ENCODE measurements around the gene NOC3L.
"Not testable (repeated sequence)": the region's sequence is repeated elsewhere in the genome, so short reads cannot be mapped to it uniquely, and the experiment has no call there.

NOC3L gene

GRCh38 chr10:94358480-94358879 lies 4.3 kb downstream of the NOC3L start:
- no peak for FAIRE-seq

DNA sequence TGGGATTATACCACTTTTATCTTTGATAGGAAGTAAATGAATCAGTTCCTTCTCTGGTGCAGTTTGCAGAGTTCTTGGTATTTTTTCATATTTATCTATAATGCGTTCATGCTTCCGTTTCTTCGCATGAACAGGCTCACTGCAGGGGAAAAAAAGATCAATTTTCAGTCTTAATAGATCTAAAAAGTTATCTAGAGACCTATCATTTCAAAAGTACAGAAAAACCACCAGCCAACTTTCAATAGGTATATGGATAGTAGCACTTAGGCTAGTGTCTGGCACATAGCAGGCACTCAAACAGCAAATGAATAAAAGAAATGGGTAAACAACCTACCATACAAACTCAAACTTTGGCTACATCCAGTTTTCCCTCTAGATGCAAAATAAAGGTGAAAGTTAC lies 5.5 kb downstream of the NOC3L start:
- no peak for FAIRE-seq

- FAIRE-seq, result no peak
Observed at GRCh38 chr10:94355841-94356240, 6.9 kb downstream of the NOC3L start.

GRCh38 chr10:94353336-94353735 lies 9.4 kb downstream of the NOC3L start:
- FAIRE-seq, result no peak

DNA sequence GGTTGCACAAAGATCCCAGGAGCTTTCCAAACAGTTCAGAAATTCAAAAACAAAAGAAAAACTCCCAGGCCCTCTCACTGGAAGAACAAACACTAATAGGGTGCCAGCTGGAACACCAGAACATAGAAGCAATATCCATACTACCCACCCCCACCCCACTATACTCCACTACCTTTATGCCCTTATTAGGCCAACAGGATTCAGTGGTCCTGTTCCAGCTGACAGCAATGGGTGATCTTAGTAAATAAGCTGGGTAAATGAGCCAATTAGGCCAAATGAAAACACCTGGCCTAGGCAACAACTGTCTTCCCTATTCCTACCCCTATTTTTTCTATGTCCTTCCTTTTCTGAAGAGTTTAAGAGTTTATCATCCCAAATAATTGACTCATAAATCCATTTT lies 11.7 kb downstream of the NOC3L start:
- FAIRE-seq, result no peak

- FAIRE-seq, result not testable (repeated sequence)
Observed at GRCh38 chr10:94350500-94350899, 12.2 kb downstream of the NOC3L start.

- no peak for FAIRE-seq
Observed at GRCh38 chr10:94349327-94349726, 13.4 kb downstream of the NOC3L start.

DNA sequence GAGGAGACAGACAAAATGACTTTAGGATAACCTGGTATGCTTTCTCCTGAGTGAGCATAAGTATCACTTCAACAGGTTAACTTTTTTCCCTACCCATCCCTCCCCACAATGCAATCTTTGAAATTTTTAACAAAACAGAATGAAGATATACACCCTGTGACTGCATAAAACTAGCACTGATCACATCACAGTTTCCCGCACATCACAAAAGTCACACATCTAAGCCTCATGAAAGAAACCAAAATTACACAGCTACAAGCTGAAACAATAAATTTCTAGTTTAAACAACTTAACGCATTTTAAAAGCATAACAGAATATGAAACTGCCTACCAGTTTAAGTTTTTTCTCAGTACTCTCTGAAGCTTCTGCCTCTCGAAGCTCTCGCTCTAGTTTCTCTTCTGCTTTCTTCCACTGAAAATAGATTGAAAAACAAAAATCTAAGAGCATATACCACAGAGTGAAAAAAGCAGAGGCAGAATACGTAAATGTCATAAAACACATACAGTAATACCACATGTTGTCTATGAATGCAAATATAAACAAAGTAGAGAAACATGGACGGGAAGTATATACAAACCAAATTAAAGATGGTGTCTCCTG lies 18.1 kb downstream of the NOC3L start:
- FAIRE-seq, result no peak

DNA sequence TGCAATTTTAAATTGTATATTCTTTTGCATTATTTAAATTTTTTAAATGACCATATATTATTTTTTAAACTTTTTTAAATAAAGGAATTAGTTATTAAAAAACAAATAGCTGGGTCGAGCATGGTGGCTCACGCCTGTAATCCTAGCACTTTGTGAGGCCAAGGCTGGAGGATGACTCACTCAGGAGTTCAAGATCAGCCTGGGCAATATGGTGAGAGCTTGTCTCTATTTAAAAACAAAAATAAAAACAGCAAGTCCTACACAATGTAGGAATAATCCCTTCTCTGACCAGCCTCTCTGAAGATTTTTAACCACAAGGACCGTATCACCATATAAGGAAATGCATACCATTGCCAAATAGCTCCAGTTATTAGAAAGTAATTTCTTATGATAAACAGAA lies 19.6 kb downstream of the NOC3L start:
- no peak for FAIRE-seq

DNA sequence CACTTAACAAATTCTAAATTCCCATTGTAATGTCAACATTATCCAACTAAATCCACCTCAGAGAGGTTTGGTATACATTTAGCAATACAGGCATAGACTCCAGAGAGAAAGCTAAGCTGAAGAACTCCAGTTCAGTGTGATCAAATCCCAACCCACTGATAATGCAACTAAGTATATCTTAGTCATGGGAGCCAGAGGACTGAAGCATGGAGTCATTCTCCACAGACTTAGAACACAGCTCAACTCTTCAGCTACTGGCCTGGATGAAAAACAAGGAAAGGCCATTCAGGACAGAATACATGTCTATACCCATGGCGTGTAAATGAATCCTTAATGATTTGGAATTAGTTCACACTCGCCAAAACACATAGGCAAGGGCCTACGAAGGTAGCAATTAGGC lies 27.9 kb downstream of the NOC3L start:
- no peak for FAIRE-seq

- FAIRE-seq, result no peak
Observed at GRCh38 chr10:94333051-94333450, 29.7 kb downstream of the NOC3L start.

GRCh38 chr10:94328613-94329012 lies 34.1 kb downstream of the NOC3L start:
- FAIRE-seq, result no peak

GRCh38 chr10:94327649-94328048 lies 35.1 kb downstream of the NOC3L start:
- FAIRE-seq, result no peak

- FAIRE-seq, result no peak
Observed at GRCh38 chr10:94324609-94325233, 38.0 kb downstream of the NOC3L start.

DNA sequence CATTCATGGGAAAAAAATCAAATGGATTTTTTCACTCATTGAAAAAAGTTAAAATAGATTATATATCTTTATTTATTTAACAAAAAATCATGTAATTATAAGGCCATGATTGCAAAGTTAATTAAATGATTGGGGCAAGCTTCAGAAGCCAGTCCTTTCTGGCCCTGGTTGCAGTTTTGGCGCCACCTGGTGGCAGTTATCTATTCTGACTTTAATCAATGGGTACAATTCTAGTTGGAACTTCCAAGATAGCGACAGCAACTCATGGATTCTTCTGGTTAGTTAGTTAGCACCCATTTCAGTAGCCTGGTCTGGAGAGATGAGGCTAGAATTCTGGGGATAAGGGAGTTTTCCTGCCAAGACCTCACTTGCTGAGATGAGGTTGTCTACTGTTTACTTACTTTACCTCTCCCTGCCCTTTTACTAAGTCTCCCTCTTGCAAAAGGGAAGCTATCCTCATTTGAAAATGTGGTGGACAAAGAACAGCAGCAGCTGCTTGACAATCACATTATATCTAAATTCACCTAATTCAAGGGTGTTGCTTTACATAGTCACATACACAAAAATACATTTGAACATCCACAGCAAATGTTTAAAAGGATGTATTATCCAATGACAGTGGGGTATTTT lies 42.3 kb downstream of the NOC3L start:
- FAIRE-seq, result peak; percentile 70

DNA sequence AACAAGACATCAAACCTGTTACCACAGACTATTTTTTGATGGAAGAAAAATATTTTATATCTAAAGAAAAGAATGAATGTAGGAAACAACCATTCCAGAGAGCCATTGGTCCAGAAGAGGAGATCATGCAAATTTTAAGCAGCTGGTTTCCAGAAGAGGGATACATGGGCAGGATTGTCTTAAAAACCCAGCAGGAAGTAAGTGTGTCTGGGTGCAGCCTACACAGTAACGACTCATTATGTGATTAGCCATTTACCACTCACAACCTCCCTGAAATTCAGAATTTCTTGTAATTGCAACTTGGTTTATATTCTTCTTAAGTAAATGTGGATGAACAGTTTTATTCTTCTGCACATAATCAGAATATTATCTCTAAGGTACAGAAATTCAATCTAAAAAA lies 46.2 kb downstream of the NOC3L start:
- no peak for FAIRE-seq

GRCh38 chr10:94315975-94316464 lies 46.7 kb downstream of the NOC3L start:
- no peak for FAIRE-seq

- no peak for FAIRE-seq
Observed at GRCh38 chr10:94315024-94315451, 47.7 kb downstream of the NOC3L start.

- FAIRE-seq, result no peak
Observed at GRCh38 chr10:94310369-94310768, 52.4 kb downstream of the NOC3L start.

- no peak for FAIRE-seq
Observed at GRCh38 chr10:94308866-94309265, 53.9 kb downstream of the NOC3L start.

DNA sequence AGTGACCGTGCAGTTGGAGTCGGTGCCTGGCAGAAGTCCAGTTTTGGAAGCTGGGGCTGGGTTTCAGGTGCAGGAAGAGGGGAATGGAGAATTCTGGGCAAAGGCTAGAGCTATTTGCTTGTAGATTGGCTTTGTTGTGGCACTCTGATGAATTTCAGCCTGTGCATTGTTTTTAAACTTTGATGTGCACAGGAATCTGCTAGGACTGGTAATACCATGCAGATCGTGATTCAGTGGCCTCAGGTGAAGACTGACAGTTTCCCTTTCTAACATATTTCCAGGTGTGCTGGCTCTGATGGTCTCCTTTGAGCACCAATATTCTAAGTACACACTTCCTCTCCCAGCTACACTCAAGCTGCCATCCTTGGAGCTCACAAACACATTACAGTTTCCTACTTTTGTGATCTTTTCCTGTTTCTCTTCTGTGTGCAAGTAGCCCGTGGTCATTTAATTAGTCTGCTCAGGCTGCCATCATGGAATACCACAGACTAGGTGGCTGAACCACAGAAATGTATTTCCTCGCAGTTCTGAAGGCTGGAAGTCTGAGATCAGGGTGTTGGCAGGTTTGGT lies 55.6 kb downstream of the NOC3L start:
- no peak for FAIRE-seq

DNA sequence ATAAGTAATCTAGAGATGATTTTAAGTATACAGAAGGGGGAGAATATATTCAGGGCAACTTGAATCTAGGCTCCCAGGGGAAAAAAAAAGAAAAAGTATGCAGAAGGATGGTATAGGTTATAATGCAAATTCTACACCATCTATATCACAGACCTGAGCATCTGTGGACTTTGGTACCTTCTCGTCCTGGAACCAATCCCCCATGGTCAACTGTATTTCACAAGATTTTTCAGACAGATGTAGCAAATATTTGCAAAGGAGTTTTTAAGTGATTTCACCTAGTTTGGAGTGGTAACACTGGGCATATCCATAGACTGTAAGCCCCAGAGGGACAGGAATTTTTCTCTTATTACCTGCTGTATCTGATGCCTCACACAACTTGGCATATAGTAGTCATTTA lies 58.8 kb downstream of the NOC3L start:
- FAIRE-seq, result no peak

- no peak for FAIRE-seq
Observed at GRCh38 chr10:94300042-94300441, 62.7 kb downstream of the NOC3L start.

- no peak for FAIRE-seq
Observed at GRCh38 chr10:94299417-94299816, 63.3 kb downstream of the NOC3L start.
